Pulmonary artery endothelial cell (primary cell): ENCODE measurements around the gene CRABP1. TPM values are rescaled to one million over a fixed set of nuclear protein-coding genes. Genes with fewer than 3 reads are reported as not detected.

ENCODE experiments used
- total RNA-seq: library from RNA; depleted of rRNA; stranded (reverse); fragments of >200 nt; gene quantifications from 2 replicates; pipeline ENCODE4 v1.2.3, GENCODE V29; 2014

The CRABP1 gene
- total RNA-seq, 1 donor from 2014 or later = not detected

Other genes starting within 250 kb of the CRABP1 start
- gene SH2D7, start 247.8 kb upstream of the CRABP1 start, total RNA-seq = not detected in 2 replicates
- 1.4 and 1.6 TPM in 2 replicates for gene CIB2, start 208.9 kb upstream of the CRABP1 start, total RNA-seq
- 33.9 and 81.9 TPM in 2 replicates for gene IDH3A, start 191.0 kb upstream of the CRABP1 start, total RNA-seq
- gene ACSBG1, start 105.8 kb upstream of the CRABP1 start, total RNA-seq = not detected in 2 replicates
- gene DNAJA4, start 75.8 kb upstream of the CRABP1 start, total RNA-seq = 4.7 and 16.4 TPM in 2 replicates
- 91.5 and 95.4 TPM in 2 replicates for gene SKIC8, start 40.7 kb upstream of the CRABP1 start, total RNA-seq
- gene IREB2, start 97.9 kb downstream of the CRABP1 start, total RNA-seq = 21.4 and 23.5 TPM in 2 replicates
- 2.3 and 2.6 TPM in 2 replicates for gene HYKK, start 167.2 kb downstream of the CRABP1 start, total RNA-seq
- 283 and 364 TPM in 2 replicates for gene PSMA4, start 200.1 kb downstream of the CRABP1 start, total RNA-seq
- gene CHRNA5, start 225.2 kb downstream of the CRABP1 start, total RNA-seq = 6.2 and 8.8 TPM in 2 replicates